Measurements from ENCODE around the gene KCNA1.
A peak's percentile ranks its signal among the peaks of the same experiment; 100 is the strongest.

The KCNA1 gene

DNA sequence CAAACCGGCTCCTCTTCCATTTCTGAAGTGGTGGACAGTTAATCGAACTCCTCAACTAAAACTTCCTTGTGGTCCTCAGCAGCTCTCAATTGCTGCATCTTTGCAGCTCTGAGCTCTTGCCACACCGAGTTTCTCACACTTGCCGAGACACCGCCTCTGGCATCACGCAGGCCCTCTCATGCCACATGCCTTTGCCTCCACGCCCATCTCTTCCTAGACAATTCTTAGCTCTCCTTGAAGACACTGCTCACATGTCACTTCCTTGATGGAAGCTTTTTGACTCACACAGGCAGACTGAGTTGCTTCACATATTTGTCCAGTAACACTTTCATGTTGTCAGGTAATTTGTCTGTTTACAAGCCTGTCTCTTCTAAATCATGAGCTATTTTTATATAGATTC lies 29.2 kb downstream of the KCNA1 start:
- no peak for DNase-seq (ENCODE audit: low spot score)
- TF ChIP-seq, protein P1, sequence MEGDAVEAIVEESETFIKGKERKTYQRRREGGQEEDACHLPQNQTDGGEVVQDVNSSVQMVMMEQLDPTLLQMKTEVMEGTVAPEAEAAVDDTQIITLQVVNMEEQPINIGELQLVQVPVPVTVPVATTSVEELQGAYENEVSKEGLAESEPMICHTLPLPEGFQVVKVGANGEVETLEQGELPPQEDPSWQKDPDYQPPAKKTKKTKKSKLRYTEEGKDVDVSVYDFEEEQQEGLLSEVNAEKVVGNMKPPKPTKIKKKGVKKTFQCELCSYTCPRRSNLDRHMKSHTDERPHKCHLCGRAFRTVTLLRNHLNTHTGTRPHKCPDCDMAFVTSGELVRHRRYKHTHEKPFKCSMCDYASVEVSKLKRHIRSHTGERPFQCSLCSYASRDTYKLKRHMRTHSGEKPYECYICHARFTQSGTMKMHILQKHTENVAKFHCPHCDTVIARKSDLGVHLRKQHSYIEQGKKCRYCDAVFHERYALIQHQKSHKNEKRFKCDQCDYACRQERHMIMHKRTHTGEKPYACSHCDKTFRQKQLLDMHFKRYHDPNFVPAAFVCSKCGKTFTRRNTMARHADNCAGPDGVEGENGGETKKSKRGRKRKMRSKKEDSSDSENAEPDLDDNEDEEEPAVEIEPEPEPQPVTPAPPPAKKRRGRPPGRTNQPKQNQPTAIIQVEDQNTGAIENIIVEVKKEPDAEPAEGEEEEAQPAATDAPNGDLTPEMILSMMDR (IDR thresholded peaks at IDR 0.05; ENCODE audit: extremely low read depth, missing control alignments), result no peak

DNA sequence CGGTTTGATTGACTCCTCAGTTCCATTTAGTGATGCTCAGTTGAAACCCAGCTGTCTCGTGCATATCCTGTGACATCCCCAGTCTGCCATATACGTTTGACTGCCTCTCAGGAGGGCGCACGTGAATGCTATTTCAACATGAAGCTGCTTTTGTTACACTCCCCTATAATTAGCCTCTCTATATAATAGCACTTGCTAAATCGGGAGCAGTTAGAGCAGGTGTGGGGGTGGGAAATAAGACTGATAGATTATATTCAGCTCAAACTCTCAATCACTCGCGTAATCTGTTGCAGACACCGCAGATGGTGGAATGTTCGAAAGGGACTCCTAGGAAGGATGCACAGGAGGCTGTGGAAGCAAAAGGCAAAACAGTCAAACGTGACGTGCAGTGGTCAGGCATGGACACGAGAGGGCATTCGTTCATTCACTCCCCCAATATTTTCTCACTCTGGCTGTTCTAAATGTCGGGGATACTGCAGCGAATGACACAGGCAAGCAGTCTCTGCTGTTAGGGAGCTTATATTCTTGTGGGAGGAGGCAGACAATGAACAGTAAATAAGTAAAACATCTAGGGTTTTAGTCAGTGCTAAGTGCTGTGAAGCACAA lies 29.8 kb downstream of the KCNA1 start:
- TF ChIP-seq, protein P1 (IDR thresholded peaks at IDR 0.05; ENCODE audit: extremely low read depth, missing control alignments), result no peak
- DNase-seq (ENCODE audit: low spot score), result no peak

DNA sequence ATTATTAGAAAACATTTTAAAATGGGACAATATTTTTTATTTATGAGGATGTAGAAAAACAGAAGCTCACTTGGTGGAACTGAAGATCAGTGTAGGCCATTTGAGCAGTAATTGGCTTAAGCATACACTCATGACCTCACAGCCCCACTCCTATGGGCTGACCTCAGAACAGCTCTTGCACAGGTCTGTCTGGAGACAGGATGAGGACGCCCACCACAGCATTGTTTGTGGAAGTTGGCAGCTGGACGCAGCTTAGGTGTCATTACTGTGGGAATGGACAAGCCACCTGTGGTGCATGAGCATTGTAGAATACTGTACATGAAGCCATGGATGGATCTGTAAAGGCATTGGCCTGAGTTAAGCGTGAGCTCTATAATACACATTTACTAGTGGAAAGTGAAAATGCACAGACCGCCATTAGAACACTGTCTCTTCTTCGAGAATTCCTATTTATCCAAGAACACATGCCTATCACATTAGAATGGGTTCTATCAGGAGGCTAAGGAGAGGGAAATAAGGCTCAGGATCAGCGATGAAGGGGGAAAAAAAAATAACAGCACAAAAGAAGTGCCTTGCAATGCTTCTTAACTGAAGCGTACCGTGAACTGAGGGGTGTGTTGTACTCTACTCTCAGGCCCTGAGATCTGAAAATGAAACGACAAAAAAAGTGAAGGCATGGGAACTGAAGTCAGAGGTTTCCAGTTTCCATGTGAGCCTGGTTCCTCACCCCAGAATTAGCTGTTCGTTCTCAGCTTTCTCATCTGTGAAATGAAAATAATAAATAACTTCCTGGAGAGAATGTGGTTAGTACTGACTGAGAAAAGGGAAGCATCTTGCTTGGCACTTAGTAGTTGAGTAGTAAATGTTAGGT lies 33.6 kb downstream of the KCNA1 start:
- peak; percentile 72 for DNase-seq (ENCODE audit: low spot score)
- TF ChIP-seq, protein P1 (IDR thresholded peaks at IDR 0.05; ENCODE audit: extremely low read depth, missing control alignments), result no peak

DNA sequence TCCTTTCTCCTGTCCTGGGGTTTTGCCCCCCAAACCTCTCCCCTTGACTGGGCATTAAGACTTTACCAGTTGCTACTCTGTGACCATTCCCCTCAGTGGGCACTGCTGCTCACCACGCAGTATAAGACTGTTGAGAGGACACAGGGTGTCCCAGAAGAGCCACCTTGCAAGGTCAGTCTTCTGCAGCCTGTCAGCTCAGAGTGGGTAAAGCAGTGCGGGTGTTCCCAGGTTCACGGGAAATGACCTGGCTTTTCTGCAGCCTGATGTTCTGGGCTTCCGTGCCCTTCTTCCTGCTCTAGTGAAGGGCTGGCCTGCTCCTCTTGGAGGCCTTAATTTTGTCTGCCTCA lies 34.2 kb downstream of the KCNA1 start:
- DNase-seq (ENCODE audit: low spot score), result no peak
- TF ChIP-seq, protein P1 (IDR thresholded peaks at IDR 0.05; ENCODE audit: extremely low read depth, missing control alignments), result no peak

DNA sequence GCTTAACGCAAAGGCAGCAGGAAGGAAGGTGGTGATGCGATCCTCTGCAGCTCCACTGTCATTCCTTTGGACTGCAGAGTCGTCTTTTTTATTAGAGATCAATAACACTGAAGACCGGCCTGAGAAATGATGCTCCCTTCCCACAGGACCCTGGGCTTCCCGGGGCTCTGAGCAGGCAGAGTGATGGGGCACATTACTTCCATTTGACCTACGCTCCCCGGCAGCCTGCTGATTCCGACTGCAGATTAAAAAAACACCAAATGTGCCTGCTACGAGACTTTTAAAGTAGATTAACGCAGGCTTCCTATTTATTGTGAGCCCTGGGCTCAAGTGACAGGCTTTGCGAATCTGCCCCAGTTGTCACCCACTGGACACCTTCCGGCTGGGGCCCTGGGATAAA lies 37.5 kb downstream of the KCNA1 start:
- no peak for DNase-seq (ENCODE audit: low spot score)
- TF ChIP-seq, protein P1 (IDR thresholded peaks at IDR 0.05; ENCODE audit: extremely low read depth, missing control alignments), result no peak

DNA sequence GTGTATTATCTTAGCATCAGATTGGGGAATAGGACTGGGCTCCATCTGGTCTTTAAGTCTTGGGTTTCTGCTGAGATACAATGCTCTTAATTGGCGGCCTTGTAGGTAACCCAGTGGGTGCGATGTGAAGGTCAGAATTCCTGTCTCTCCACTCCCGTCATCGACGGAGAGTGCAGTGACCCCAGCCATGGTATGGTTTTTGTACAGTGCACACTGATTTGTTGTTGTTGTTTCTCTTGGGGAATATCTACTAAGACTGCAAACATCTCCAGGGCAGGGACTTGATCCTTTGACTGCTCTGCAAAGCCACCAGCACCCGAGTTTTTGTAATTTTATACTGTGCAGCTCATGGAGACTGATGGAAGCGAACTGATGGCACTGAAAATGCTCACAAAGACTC lies 41.4 kb downstream of the KCNA1 start:
- TF ChIP-seq, protein P1 (IDR thresholded peaks at IDR 0.05; ENCODE audit: extremely low read depth, missing control alignments), result no peak
- no peak for DNase-seq (ENCODE audit: low spot score)

DNA sequence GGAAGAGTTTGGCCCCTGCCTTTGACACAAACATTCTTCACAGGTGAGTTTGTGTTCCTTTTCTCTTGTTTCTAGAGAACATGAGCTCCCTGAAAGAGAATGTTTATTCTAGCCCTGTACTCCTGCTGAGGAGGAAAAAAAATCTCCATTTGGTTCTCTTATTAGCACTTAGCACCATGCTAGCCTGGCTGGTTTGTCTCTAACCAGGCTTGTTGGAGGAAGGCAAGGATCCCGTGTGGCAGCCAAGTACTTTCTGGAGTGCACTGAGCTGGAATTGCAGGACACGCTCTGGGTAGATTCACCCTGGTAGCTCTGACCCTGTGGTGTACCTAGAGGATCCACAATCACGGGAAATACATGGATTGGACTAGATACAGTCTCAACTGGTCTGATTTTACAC lies 41.9 kb downstream of the KCNA1 start:
- TF ChIP-seq, protein P1 (IDR thresholded peaks at IDR 0.05; ENCODE audit: extremely low read depth, missing control alignments), result no peak
- DNase-seq (ENCODE audit: low spot score), result no peak
